ENCODE measurements around the gene URM1.

URM1 gene

DNA sequence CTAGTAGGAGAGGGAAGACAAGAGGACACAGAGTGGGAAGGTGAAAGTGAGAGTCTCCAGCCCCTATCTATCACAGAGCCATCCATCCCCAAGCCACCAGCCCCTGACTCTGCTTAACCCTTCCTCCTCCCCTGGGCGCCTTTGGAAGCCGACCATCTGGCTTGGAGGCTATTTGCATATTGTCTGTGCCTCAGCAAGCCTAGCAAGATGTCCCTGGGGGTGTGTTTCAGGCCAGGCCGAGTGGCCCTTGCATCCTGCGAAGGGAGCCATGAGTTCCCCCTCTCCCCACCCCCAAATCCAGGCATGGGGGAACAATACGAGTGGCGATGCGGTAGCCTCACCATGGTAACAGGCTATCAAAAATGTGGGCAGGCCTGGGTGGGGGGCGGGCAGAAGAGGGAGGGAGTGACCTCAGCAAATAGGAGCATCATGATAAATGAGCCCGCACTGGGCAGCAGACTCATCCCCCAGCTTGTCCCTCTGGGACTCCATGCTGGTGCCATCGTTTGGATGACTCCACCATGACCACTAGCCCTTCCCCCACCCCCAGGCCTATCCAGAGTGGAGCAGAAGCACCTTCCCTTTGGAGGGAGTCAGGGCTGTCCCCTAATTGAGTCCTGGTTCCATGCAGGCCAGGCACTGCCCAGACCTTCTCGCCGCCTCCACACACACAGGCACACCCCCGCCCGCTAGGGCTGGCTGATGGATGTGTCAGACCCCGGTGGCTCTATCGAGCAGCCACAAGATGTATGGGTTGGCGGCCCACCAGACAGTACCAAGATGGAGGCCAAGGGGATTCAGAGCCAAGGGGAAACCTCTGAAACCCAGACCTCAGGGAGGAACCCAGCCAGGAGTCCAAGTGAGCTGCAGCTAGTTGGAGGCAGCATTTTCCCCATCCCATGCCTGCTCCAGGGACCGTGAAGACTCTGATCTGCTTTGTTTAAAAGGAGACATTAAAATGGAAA is 14.6 kb downstream of the URM1 start:
- DNase-seq (ENCODE audit: low read depth) = no peak

DNA sequence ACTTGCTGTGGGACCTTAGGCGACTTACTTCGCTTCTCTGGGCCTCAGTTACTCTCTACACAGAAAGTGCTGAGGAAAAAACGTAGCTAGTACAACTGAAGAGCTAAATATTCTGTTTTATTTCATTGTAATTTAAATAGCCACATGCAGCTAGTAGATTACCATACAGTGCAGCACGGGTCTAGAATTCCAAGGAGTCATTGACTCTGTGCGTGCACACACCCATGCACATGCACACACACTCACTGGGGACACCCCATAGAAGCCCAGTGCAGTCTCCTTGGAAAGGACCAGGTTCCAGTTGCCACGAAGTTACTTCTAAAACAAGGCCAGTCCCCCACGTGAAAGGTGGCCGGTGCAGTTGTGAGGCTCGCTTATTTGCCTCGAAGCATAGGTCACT is 17.0 kb downstream of the URM1 start:
- DNase-seq (ENCODE audit: low read depth) = no peak

DNA sequence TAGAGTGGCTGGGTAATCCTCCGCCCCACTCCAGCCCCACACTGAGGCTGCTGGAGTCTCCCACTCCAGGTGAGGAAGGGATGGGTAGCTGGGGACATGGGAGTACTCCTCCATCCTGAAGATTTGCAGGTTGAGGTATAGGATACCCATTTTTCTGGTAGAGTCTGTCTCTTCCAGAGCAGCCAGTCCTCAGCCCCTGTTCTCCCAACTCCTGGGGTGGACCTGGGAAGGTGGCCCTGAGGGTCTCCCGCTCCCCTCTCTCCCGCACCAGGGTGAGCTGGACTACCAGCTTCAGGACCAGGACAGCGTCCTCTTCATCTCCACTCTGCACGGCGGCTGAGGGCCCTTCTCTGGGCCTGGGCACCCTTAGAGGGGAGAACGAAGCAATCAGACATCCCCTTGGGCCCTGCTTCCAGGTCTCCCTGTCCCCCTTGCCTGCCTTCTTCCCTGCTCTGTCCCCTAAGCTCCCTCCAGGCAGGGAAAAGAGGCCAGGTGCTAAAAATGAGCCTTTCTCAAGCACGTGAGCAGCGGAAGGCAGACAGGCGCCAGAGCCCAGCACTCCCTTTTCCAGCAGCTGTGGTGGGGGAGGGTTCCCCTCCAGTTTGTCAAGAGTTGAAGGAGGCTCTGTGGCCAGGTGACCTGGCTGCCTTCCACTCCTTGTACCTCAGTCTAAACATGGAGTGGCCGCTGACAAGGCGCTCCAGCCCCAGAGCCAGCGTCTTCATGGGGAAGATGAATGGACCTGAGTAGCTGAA is 18.4 kb downstream of the URM1 start:
- DNase-seq (ENCODE audit: low read depth) = no peak

DNA sequence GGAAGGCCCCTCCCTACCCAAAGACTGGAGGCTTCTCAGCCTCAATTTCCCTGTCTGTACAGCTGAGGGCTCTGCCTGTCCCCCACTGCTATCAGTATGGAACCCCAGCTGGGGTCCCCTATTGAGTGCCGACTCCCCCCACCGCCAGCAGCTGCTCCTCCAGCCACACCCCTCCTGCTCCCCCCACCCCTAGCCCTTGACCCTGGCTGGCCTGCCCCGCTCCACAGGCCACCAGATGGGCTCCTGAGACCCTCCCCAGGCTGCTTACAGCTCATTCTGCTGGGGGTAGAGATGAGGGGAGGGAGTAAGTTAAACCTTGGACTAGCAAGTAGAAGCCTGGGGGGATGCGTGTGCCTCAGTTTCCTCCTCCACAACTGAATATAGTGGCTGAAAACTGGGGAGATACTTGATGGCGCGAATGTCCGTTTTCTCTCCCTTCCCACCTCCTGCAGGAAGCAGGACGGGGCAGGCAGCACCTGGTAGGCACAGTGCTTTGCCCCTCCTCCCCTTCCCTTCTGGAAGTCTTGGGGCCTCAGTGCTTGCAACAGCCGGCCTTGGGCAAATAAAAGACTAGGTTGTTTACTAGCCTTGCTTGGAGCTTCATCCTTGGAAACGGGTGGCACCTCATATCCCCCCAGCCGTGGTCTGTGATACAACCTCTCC is 19.1 kb downstream of the URM1 start:
- DNase-seq (ENCODE audit: low read depth) = no peak

DNA sequence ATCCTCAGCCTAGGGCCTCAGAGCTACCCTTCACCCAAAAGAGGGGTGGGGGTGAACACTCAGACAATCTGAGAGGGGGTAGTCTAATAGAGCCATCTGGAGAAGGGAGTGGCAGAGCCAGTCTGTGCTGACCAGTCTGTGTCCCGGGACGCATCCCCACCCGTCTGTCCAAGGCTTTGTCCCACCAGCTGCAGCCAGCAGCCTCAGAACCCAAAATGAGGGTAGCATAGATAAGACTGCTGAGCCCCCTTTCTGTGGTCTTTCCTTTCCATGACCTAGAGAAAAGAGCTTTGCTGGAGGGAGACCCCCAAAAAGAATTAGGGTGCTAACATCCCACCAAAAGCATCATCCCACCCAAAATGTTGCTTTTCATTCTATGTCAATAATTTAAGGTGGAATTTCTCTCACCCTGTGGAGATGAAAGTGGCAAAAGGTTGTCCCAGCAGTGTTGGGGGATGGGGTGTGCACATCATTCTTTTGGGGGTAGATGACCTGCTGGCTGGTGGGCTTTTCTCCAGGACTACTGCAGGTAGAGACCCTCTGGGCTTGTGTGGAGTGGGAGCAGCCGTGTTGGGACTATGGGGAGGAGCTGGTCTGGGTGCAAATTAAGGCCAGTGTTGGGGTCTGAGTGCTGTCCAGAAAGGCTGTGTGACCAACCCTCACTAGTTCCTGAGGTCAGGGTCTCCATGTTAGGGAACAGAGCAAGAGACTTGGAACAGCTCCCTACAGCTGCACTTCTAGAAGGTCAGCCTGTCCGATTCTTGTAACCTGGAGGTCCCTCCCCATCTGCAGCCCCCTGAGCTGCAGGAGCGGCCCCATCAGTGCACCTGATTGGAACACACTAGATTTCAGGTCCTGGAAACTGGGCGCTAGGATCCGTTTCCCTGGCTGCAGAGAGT is 19.9 kb downstream of the URM1 start:
- DNase-seq (ENCODE audit: low read depth) = no peak

DNA sequence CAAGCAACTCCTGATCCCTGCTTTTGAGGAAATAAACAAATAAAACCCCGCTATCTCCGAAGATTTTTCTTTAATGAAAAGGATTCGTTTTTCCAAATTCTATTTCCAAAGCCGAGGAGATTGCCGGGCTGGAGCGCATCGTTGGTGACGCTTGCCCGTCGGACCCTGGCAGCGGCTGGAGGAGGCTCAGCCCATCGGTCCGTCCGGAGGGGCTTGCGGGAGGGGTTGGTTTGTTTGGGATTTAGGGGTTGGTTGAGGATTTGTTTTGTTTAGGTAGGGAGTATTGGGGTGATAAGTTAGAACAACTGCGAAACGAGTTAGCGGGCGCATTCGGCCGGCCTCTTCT is 20.8 kb downstream of the URM1 start:
- no peak for DNase-seq (ENCODE audit: low read depth)

DNA sequence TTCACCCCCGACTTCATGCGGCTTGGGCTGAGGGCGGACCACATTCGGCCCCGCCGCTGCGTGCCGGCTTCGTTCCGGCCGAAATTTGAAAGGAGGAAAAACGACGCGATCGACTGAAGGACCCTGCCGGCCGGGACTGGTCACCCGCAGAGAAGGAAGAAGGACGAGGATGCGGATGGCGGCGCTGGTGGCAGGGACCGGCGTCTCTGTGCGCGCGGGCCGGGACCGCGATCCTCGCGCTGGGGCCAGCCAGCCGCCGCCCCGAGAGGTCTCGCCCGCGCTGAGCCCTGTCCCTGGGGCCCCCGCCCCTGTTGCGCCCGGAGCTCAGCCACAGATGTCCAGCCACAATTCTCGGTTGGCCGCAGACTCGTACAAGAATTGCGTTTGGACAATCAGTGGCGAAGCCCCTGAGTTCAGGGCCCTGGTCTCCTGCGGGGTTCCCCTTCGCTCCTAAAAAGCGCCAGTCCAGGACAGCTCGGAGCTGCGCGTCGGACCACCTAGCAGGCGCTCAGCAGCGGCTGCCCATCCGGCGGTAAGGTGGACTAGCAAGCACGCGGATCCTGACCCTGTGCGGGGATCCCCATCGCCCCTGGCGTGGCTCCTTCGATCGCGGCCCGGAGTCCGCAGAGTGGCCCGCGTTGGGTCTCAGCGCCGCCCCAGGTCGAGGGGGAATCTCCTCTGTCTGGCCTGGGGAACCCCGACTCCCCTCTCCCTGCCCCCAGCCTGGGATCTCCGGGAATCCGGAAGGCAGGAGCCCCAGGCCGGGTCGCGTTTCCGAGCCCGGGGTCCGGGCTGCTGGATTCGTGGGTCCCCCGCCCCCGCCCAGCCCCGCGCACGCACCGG is 21.3 kb downstream of the URM1 start:
- no peak for DNase-seq (ENCODE audit: low read depth)

DNA sequence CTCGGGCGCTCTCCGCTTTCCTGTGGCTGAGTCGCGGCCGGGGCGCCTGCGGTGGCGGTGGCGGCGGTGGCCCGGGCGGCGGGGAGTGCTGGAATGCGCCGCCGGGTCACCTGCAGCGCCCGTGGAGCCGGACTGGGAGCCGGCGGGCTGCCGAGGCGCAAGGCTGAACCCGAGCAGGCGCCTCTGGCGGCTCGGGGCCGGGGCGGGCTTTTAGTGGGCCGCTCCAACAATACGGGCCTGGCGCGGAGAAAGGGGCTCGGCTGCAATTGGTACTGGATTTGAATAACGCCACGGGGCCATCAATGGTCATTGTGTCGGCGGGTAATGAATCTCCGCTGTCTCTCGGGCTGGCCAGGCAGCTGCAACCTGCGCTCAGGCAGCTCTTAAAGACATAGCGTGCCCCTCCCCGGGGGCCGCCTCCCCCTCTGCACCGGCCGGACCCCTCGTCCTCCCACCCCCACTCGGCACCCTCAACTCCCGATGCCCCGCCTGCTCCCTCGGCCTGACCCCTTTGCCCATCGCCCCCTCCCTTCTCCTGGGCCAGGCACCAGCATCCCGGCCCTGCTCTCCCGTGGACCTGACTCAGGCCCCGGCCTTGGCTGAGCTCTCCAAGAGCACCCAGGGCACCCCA is 22.1 kb downstream of the URM1 start:
- no peak for DNase-seq (ENCODE audit: low read depth)

DNA sequence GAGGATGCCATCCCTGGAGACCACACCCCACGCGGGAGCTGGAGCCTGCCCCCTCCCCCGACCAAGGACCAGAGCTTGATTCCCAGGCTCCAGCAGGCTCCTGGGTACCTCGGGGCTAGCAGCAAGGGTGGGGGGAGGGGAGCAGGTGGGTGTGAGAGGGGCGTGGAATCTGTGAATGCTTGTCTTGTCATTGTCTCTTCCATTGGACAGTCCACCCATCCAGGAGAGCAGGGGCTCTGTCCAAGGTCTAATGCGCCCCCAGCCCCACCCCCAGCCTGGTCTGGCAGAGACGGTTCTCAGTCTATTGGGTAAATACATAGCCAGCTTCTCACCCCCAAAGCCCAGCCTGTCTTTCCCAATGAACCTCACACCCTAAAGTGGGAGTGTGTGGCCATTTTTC is 22.8 kb downstream of the URM1 start:
- no peak for DNase-seq (ENCODE audit: low read depth)

DNA sequence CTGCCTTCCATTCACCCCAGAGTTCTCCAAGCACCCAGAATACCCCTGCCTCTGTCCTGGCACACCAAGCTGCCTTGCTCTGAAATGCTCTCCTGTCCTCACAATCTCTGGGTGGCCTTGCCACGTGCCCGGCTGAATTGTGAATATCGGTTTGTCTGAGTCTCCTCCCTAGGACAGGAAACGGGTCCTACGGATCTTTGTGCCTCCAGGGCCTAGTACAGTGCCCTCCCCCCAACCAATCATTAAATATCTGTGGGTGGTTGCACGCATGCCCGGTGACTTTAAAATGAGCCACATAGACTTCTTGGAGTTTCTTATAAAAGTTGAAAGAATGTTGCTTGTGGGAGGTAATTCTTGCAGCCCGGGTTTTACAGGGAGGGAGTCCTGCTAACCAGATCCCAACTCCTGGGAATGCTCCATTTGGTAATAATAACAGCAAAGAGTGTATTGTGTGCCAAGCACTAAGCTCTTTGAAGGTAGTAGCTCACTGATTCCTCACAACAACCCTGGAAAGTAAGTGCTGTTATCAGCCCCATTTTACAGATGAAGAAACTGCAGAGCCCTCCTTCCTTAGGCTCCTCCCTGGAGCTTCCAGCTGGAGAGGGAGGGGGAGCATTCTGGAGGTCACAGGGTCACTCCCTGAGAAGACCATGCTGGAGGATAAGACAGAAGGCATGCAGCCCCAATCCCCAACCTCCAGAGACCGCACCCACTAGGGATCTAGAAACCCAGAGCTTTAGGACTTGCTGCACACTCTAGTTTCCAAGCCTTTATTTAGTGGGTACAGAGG is 23.4 kb downstream of the URM1 start:
- DNase-seq (ENCODE audit: low read depth) = peak; percentile 42

DNA sequence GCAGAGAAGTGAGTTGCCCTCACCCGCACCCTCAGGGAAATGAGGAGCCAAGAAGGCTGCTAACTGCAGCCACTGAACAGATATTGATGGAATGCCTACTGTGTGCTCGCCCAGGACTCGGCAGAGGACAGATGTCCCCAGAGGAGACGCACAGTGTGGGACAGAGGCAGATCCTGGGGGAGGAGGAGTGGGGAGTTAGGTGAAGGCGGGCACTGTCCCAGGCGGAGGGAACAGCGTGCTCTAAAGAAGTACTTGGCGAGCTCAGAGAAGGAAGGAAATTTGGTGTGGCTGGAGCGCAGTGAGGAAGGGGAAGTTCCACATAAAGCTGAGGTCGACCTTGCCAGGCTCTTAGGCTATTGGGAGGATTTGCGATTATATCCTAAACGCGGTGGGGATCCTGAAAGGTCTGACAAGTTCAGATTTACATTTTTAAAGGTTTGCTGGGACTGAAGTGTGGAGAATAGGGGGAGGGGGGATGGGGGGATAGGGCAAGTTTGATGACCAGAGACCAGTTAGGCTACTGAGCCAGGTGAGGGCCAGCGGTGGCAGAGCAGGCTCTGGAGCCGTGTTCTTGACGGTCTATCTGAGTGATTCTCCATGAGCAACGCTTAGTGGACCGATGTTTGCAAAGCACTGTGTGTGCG is 25.9 kb downstream of the URM1 start:
- DNase-seq (ENCODE audit: low read depth) = no peak

DNA sequence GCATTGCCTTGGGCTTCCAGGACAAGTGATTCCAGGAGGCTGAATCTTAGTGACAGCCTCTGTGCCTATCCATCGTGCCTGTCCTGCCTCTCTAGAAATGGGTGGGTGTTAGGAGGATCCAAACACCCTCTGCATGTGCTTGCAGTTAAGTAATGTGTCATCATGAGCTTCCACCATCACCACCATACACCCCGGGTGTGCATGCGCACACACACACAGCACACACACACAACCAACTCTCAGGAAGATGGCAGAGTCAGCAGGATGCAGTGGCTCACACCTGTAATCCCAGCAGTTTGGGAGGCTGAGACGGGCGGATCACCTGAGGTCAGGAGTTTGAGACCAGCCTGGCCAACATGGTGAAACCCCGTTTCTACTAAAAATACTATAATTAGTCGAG is 26.7 kb downstream of the URM1 start:
- DNase-seq (ENCODE audit: low read depth) = no peak

DNA sequence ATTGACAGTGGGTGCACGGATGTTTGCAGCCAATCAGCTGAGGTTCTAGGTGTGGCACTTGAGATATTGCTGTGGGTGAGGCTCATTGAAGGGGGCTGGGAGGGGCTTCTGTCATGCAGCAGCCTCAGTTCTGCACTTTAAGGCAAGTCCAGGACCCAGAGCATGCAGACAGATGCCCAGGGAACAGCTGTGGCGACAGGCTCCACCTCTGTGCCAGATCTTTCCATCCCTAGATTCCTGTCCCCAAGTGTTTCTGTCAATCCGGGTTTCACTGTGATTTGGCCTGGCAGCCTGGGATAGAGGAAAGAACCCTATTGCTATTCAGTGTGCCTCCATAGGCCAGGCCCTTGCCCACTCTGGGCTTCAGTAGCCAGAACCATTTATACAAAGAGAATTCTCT is 28.7 kb downstream of the URM1 start:
- DNase-seq (ENCODE audit: low read depth) = no peak

DNA sequence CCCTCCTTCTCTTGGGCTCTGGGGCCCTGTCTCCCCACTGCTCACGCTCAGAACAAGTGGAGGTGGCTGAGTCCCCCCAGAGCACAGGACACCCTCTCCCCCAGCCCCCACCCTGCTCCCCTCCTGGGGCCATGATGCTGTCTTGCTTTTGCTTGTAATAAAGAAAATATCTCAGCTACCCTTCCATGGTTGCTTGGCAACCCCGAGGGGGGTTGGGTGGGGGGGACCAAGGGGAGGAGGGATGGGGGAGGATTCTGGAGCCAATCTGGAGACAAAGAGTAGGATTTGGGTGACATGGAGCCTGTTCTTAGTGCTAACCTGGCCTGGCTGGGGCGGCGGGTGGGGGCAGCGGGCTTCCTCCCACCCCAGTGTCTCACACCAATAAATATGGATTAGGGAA is 33.4 kb downstream of the URM1 start:
- DNase-seq (ENCODE audit: low read depth) = no peak

DNA sequence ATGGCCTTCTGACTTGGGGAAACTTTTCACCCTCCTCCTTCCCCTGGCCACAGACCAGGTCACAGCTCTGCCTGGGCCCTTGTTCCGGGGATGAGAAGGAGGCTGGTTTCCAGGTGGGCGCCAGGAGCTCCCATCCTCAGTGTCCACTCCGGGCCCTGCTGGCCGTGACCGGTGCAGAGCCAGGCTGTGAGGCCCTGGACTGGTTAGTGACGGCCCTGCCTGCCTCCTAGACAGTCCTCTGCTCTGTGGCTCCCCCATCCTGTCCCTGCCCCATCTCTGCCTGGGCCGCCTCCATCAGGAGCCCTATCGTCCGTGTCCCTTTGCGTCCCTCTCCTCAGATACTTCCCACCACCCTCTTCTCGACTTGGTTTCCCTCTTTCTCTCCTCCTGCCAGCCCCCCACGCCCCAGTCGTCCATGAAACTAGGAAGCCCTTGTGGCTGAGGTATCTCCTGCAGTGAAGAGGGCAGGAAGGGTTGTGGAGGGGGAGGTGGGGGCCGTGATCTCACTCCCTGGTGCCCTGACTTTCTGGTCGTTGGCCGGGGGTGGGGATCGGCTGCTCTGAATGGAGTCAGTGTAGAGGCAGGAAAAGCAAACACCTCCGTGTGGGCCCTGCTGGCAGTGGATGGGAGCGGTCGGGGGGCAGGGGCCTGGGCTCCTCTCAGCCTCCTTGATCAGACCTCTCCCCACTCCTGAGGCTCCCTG is 34.1 kb downstream of the URM1 start:
- DNase-seq (ENCODE audit: low read depth) = no peak

DNA sequence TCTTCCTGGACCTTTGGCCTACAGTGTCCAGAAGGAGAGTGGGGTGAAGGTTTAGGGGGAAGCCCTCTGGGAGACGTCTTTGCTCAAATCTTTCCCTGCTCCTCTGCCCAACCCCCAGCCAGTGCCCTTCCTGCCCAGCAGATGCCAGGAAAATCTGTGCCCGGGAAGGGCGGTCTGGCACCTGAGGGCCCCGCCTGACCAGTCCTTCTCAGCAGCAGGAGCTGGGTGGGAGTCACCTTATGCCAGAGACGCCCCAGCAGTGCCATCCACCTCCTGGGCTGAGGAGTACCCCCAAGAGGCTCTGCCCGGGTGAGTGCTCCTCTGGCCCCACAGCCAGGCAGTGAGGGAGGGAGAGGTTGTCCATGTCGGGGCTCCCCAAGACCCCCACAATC is 34.6 kb downstream of the URM1 start:
- DNase-seq (ENCODE audit: low read depth) = no peak

DNA sequence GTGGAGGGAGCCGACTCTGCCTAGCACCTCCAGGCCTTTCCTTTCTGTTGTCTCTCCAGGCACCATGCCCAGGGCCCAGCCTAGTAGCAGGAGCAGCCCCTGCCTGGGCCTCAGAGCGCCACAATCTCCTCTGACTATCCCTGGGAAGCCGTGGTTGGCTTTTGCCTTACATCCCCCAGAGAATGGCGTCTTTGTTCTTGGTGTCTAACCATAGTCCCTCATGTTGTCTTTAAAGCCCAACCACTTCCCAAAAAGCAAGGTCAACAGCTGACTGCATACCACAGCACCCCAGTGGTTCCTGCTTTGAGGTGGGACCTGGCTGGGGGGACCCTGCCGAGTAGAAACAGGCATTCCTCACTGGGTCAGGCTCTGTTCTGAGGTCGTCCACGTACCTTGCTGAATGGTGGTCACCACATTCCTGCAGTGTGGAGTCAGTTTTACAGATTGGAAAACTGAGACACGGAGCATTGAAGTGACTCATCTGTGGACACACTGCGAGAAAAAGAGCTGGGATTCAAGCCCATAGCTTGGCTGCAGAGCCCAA is 35.7 kb downstream of the URM1 start:
- peak; percentile 69 for DNase-seq (ENCODE audit: low read depth)

DNA sequence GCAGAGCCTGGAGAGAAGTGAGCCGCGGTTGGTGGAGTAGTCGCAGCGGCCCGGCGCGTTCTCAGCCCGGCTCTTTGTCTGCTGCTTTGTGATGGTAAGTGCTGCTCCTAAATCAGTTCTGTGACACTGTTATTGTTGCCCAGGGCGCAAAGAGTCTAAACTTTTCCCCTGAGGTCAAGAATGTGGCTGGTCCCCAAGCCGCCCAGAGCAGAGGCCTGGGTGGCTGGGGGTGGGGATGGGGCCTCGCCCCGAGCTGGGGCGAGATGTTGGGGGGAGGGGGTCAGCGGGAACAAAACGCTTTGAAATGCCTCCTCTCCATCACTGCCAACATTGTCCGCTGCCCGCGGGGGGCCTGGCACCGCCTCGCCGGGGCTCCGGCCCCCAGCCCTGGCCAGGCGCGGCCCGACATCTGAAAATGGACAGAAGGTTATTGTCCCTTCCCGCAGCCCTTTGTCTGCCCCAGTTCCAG is 37.8 kb downstream of the URM1 start:
- DNase-seq (ENCODE audit: low read depth) = no peak
